Stomach (tissue), 9 donors: ENCODE measurements around the gene TMEM154. TPM values are rescaled to one million over a fixed set of nuclear protein-coding genes. Genes with fewer than 3 reads are reported as not detected.
A peak's percentile ranks its signal among the peaks of the same experiment; 100 is the strongest.

ENCODE experiments used
- DNase-seq, 2 donors: peaks; one replicate each; pipeline versions ENCODE4 v3.0.0 to v3.0.0-alpha.2; 2013 to 2019
- H3K27ac ChIP-seq, 5 donors: fragments of 200-600 bp in 4 of 5; sonication (generic) in 4 of 5; one replicate each; pipeline ENCODE4 v1.5.1; 2013 to 2019; ENCODE audit warnings: mild to moderate bottlenecking in 1 of 5, moderate library complexity in 1 of 5
- H3K27me3 ChIP-seq, 3 donors: fragments of 200-600 bp; sonication (generic); one replicate each; pipeline ENCODE4 v1.5.1; 2017 to 2019; ENCODE audit warnings: mixed run types in 1 of 3
- H3K36me3 ChIP-seq, 4 donors: fragments of 200-600 bp; sonication (generic); 1 replicate in 3 of 4; 2 replicates in 1 of 4; pipeline ENCODE4 v1.5.1; 2016 to 2019
- H3K4me1 ChIP-seq, 4 donors: fragments of 200-600 bp; sonication (generic); one replicate each; pipeline ENCODE4 v1.5.1; 2016 to 2019
- H3K4me3 ChIP-seq, 4 donors: fragments of 200-600 bp; sonication (generic) in 3 of 4; one replicate each; pipeline ENCODE4 v1.5.1; 2016 to 2019; ENCODE audit warnings: mild to moderate bottlenecking in 1 of 4
- H3K9me3 ChIP-seq, 4 donors: fragments of 200-600 bp; sonication (generic); one replicate each; pipeline ENCODE4 v1.5.1; 2016 to 2019
- EP300 ChIP-seq: sonication (generic); formaldehyde crosslinking; IDR thresholded peaks from one replicate; pipeline ENCODE4 v1.6.1; 2017; ENCODE audit warnings: antibody characterized with exemption
- POLR2A ChIP-seq, 4 donors: fragments of 450-650 bp; IDR thresholded peaks; one replicate each; pipeline ENCODE4 v1.6.1; 2016; ENCODE audit warnings: antibody characterized with exemption in 4 of 4, control low read depth in 2 of 4, mild to moderate bottlenecking in 1 of 4, moderate library complexity in 1 of 4
- POLR2AphosphoS5 ChIP-seq, 3 donors: sonication (generic); formaldehyde crosslinking; IDR thresholded peaks; one replicate each; pipeline ENCODE4 v1.6.1; 2016; ENCODE audit warnings: antibody characterized with exemption in 3 of 3
- WGBS, 5 donors: extraction: QIAGEN DNeasy Blood & Tissue Kit in 3 of 5; methylation state at CpG; one replicate each; pipeline versions ENCODE4 v1.1.5 to v1.1.7; 2013 to 2018; 5-methylcytosine and 5-hydroxymethylcytosine counted together
- intact Hi-C: fragments of 100-400 bp; cut with DNase I; formaldehyde crosslinking; loops from one replicate; pipeline ENCODE4 v1.15.1; 2023; ENCODE audit warnings: low total_unique reads
- polyA plus RNA-seq, 3 donors: library from polyadenylated mRNA; stranded (reverse); fragments of 200-250 nt; gene quantifications; one replicate each; pipeline ENCODE4 v1.2.3, GENCODE V29; 2013
- total RNA-seq, 5 donors: library from RNA; depleted of rRNA; stranded (reverse); fragments of >200 nt; gene quantifications; one replicate each; pipeline versions ENCODE4 v1.1.0 to v1.2.3, GENCODE V29; 2014 to 2016
- TF ChIP-seq, protein P1 (sequence below), 7 experiments: fragments of 450-650 bp in 4 of 7; fragments of 200-600 bp in 3 of 7; sonication (generic) in 3 of 7; IDR thresholded peaks; one replicate each; pipeline ENCODE4 v1.5.1; 2016 to 2019; ENCODE audit warnings: antibody characterized with exemption in 7 of 7, control low read depth in 2 of 7, mild to moderate bottlenecking in 1 of 7
- donor health status: healthy with polysubstance abuse.
- donor health status: Bipolar disorder and iron deficiency.
- donor health status: healthy.

TMEM154 gene
- total and polyA plus RNA-seq, 8 donors: under 0.01 to 5.5 (median 0.69) TPM

DNA sequence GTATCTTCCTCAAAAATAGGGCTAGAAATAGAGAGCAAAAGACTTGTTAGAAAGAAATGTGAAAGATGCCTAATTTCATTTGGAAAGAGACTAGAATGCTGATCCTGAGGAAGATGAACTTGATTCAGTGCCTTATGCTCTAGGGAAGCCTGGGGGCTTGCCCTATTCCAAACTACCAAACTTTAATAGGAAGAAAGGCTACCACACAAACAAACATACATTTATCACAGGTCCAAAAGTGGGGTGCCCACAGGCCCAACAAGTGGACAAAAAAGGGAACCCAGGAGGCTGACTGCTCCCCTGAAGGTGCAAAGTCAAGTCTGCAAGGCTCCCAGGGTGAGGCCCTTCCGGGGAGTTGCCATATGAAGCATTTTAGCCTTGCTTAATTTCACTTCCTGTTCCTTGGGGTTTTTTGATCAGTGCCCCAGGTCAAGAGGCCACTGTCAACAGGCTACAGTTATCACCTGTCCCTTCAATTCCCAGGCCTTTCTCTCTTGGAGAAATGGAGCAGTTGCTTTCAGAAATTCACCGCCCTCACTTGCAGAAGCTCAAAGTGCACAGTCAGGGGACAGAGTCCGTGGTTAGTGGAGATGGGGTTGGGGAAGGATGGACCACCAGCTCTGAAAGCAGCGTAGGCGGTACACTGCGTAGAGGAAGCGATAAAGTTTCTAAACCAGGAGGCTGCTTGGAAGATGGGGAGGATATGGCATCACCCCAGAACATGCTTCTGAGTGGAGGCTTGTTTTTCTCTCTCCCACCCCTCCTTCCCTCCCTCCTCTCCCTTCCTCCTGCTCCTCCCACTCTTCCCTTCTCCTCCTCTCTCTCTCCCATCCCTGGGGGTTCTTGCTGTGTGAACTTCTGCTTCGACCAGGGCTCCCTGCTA, 36.4 kb downstream of the TMEM154 start:
- Histone ChIP-seq H3K36me3 (no peaks in the 10 kb centered on the region), H3K27me3 (no peaks in the 10 kb centered on the region), H3K9me3 (no peaks in the 10 kb centered on the region), H3K4me3 (no peak overlapping the region), H3K4me1 (peaks cover 0 to 34% (median 9%) of the 10 kb centered on the region in 4 donors), H3K27ac (peak overlapping the region in 2 of 5 donors; percentile 38 to 46)
- TF ChIP-seq EP300 (no peak), POLR2AphosphoS5 (IDR thresholded peaks at IDR 0.05) (no peak), POLR2A (IDR thresholded peaks at IDR 0.05) (no peak)
- TF ChIP-seq, protein P1, sequence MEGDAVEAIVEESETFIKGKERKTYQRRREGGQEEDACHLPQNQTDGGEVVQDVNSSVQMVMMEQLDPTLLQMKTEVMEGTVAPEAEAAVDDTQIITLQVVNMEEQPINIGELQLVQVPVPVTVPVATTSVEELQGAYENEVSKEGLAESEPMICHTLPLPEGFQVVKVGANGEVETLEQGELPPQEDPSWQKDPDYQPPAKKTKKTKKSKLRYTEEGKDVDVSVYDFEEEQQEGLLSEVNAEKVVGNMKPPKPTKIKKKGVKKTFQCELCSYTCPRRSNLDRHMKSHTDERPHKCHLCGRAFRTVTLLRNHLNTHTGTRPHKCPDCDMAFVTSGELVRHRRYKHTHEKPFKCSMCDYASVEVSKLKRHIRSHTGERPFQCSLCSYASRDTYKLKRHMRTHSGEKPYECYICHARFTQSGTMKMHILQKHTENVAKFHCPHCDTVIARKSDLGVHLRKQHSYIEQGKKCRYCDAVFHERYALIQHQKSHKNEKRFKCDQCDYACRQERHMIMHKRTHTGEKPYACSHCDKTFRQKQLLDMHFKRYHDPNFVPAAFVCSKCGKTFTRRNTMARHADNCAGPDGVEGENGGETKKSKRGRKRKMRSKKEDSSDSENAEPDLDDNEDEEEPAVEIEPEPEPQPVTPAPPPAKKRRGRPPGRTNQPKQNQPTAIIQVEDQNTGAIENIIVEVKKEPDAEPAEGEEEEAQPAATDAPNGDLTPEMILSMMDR (IDR thresholded peaks at IDR 0.05): no peak
- DNase-seq: peak in 1 of 2 donors; percentile 33
- 66 to 80% (median 72%) methylated on average over 8 of the region's 8 CpGs for whole genome bisulfite sequencing, 5 donors
- intact Hi-C loops: no loop called here

DNA sequence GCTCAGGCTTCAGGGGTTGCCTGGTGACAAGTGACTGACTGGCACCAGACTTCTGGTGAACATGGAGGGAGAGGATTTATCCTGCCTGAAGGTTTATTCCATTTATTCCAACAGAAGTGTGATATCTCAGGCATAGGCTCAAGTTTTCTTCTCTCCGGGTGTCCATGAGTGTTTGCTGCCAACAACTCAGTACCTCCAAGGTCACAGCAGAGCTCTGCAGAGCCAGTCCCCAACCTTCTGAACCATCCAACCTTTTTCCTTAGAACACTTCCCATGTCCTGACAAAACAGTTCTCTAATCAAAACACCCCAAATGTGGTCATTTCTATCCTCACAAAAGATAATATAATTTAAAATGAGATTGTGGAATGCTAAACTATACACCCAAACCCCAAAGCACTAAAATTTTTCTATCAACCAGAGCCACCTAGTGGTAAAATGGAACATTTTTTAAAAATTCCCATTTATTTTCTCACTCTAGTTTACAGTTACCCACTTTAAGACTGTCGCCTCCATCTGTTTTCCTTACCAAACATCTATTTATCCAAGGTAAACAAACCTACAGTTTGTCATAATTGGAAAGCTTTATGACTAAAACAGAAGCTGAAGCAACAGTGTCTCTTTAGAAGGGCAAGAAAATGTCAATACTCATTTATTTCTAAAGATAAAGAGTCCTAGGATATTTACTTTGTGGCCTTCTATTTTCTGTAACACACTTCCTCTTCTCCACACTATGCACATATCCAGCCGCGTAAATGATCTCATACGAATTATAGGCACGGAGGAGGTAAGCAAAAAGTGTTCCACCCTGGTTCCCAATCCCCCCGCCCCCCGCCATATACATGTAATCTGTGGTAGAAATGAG, 39.5 kb downstream of the TMEM154 start:
- peak in 1 of 2 donors; percentile 48 for DNase-seq
- 18 to 35% (median 27%) methylated on average over 8 of the region's 8 CpGs for WGBS, 5 donors

DNA sequence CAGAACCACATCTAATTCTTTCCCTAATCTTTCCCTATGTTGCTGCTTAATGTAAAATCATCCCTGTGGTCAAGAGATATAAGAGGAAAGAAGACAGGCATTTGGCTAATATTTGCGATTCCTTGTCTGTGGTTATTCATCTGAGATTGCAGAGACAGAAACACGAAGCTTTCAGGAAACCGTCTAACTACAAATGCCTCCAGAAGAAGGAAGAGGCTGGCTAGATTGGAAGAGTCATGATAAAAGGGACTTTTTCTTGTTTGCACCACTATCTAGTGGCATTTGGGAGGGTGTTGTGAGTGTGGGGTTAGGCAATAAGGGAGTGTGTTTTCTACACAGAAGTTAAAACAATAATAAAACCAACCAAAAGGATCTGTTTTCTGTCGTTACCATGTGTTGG, 43.9 kb downstream of the TMEM154 start:
- H3K27ac ChIP-seq: peak overlapping the region in 1 of 5 donors; percentile 44
- no peak overlapping the region for H3K4me3 ChIP-seq
- no peaks in the 10 kb centered on the region for H3K9me3 ChIP-seq
- intact Hi-C loops: no loop called here
- H3K4me1 ChIP-seq: peaks cover 0 to 12% (median 8%) of the 10 kb centered on the region in 4 donors
- no peaks in the 10 kb centered on the region for H3K27me3 ChIP-seq
- WGBS, 5 donors: 70 to 84% (median 74%) methylated on average over 4 of the region's 4 CpGs
- TF ChIP-seq, protein P1 (IDR thresholded peaks at IDR 0.05): no peak
- TF ChIP-seq POLR2A (IDR thresholded peaks at IDR 0.05): no peak
- no peak for TF ChIP-seq POLR2AphosphoS5 (IDR thresholded peaks at IDR 0.05)
- TF ChIP-seq EP300: no peak
- no peak for DNase-seq
- no peaks in the 10 kb centered on the region for H3K36me3 ChIP-seq

More for the DNA sequence above, 39.5 kb downstream of the TMEM154 start:
- H3K36me3 ChIP-seq: no peaks in the 10 kb centered on the region
- intact Hi-C loops: loop anchor here (2.0 kb wide), 1 partner anchor 141 kb away; no protein-coding TSS in a partner anchor
- H3K4me1 ChIP-seq: peaks cover 0 to 34% (median 9%) of the 10 kb centered on the region in 4 donors
- H3K27ac ChIP-seq: no peak overlapping the region
- TF ChIP-seq, protein P1 (IDR thresholded peaks at IDR 0.05): peak in 4 of 7 experiments; percentile 58 to 67 (median 64)
- no peak for TF ChIP-seq POLR2A (IDR thresholded peaks at IDR 0.05)
- H3K4me3 ChIP-seq: no peak overlapping the region
- no peaks in the 10 kb centered on the region for H3K27me3 ChIP-seq
- H3K9me3 ChIP-seq: no peaks in the 10 kb centered on the region

DNA sequence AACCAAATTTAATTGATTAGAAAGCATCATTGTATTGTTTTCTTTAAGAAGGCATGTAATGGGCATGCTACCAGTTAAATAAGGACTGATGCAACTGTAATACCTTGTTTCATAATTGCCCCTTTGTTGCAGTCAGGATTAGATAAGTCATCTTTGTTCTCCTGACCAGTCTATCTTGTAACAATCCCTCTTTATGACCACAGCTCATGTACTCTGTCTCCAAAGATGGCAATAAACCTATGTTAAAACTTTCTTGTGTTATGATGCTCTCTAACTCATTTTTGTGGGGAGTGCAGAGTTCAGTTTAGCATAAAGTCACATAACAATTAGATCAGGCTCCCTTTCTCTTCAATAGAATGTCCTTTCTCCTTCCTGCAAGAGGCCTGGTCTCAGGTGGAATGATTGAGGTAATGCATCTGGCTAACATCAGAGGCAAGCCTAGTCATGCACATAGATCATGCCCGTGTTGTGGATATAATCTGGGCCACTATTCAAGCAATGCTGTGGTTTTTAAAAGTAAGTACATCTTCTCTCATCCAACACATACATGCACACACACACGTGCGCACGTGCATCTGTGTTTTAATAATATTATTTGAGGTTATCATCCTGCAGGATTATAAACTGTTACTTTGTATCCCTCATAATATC, 45.6 kb downstream of the TMEM154 start:
- Histone ChIP-seq H3K4me3 (no peak overlapping the region), H3K9me3 (no peaks in the 10 kb centered on the region), H3K4me1 (no peaks in the 10 kb centered on the region), H3K27me3 (no peaks in the 10 kb centered on the region), H3K36me3 (no peaks in the 10 kb centered on the region), H3K27ac (no peak overlapping the region)
- WGBS, 5 donors: 89 to 91% (median 89%) methylated on average over 4 of the region's 4 CpGs
- intact Hi-C loops: no loop called here
- TF ChIP-seq POLR2AphosphoS5 (IDR thresholded peaks at IDR 0.05) (no peak), EP300 (no peak), POLR2A (IDR thresholded peaks at IDR 0.05) (no peak)
- TF ChIP-seq, protein P1 (IDR thresholded peaks at IDR 0.05): no peak
- DNase-seq: no peak
